GM19397 (cell line): ENCODE measurements around the gene SUPT3H.

ENCODE experiments used
- ATAC-seq: cut with Tn5 transposase; IDR thresholded peaks from one replicate; pipeline ENCODE4 v1.9.1; 2021; ENCODE audit warnings: mild to moderate bottlenecking, moderate library complexity; ENCODE audit not compliant: unreplicated experiment

The SUPT3H gene

GRCh38 chr6:45012687-45013086, 365.0 kb downstream of the SUPT3H start:
- no peak for ATAC-seq

- no peak for ATAC-seq
These were observed 368.2 kb downstream of the SUPT3H start for GRCh38 chr6:45009576-45009975.

- no peak for ATAC-seq
These were observed 370.8 kb downstream of the SUPT3H start for GRCh38 chr6:45006893-45007292.

GRCh38 chr6:45003961-45004360, 373.8 kb downstream of the SUPT3H start:
- ATAC-seq = no peak

- no peak for ATAC-seq
These were observed 374.3 kb downstream of the SUPT3H start for GRCh38 chr6:45003387-45003786.

GRCh38 chr6:45002390-45003105, 375.2 kb downstream of the SUPT3H start:
- no peak for ATAC-seq

- peak; percentile 97 for ATAC-seq
These were observed 376.1 kb downstream of the SUPT3H start for GRCh38 chr6:45001663-45002062.

GRCh38 chr6:45000833-45001232, 376.9 kb downstream of the SUPT3H start:
- no peak for ATAC-seq

GRCh38 chr6:44999066-44999465, 378.7 kb downstream of the SUPT3H start:
- no peak for ATAC-seq

- no peak for ATAC-seq
These were observed 382.1 kb downstream of the SUPT3H start for GRCh38 chr6:44995486-44996132.

GRCh38 chr6:44989391-44989790, 388.3 kb downstream of the SUPT3H start:
- ATAC-seq = no peak

GRCh38 chr6:44985006-44985405, 392.7 kb downstream of the SUPT3H start:
- ATAC-seq = no peak

GRCh38 chr6:44983467-44984365, 394.0 kb downstream of the SUPT3H start:
- ATAC-seq = no peak

- no peak for ATAC-seq
These were observed 396.9 kb downstream of the SUPT3H start for GRCh38 chr6:44980841-44981240.

GRCh38 chr6:44976677-44977641, 400.8 kb downstream of the SUPT3H start:
- no peak for ATAC-seq

GRCh38 chr6:44974511-44974910, 403.2 kb downstream of the SUPT3H start:
- ATAC-seq = no peak

GRCh38 chr6:44972709-44973108, 405.0 kb downstream of the SUPT3H start:
- ATAC-seq = no peak

- ATAC-seq = no peak
These were observed 408.1 kb downstream of the SUPT3H start for GRCh38 chr6:44969446-44970185.

GRCh38 chr6:44967481-44967880, 410.3 kb downstream of the SUPT3H start:
- ATAC-seq = no peak
